Measurements from ENCODE around the gene RTN4.
"Not testable (repeated sequence)": the region's sequence is repeated elsewhere in the genome, so short reads cannot be mapped to it uniquely, and the experiment has no call there.

The RTN4 gene

GRCh38 chr2:55050100-55050994 is at the start of gene RTN4:
Gene RTN4 (minus strand): TSS chr2:55050451. CDS start chr2:55050300, 151 bp downstream.
- DNase-seq (ENCODE audit: low spot score), result peak; percentile 98

- no peak for DNase-seq (ENCODE audit: low spot score)
These were observed 49.2 kb upstream of the RTN4 start for GRCh38 chr2:55099493-55099877.

GRCh38 chr2:55097461-55098410 is 47.5 kb upstream of the RTN4 start:
- DNase-seq (ENCODE audit: low spot score), result no peak

- DNase-seq (ENCODE audit: low spot score), result no peak
These were observed 46.8 kb upstream of the RTN4 start for GRCh38 chr2:55097082-55097460.

- no peak for DNase-seq (ENCODE audit: low spot score)
These were observed 46.3 kb upstream of the RTN4 start for GRCh38 chr2:55096586-55096985.

GRCh38 chr2:55093381-55093780 is 43.1 kb upstream of the RTN4 start:
- DNase-seq (ENCODE audit: low spot score), result no peak

GRCh38 chr2:55092439-55092838 is 42.2 kb upstream of the RTN4 start:
- DNase-seq (ENCODE audit: low spot score), result peak; percentile 36

- DNase-seq (ENCODE audit: low spot score), result not testable (repeated sequence)
These were observed 41.4 kb upstream of the RTN4 start for GRCh38 chr2:55091681-55092080.

- no peak for DNase-seq (ENCODE audit: low spot score)
These were observed 40.5 kb upstream of the RTN4 start for GRCh38 chr2:55090702-55091101.

GRCh38 chr2:55089726-55090125 is 39.5 kb upstream of the RTN4 start:
- no peak for DNase-seq (ENCODE audit: low spot score)

GRCh38 chr2:55088400-55088799 is 38.1 kb upstream of the RTN4 start:
- DNase-seq (ENCODE audit: low spot score), result no peak

GRCh38 chr2:55087936-55088335 is 37.7 kb upstream of the RTN4 start:
- DNase-seq (ENCODE audit: low spot score), result no peak

- no peak for DNase-seq (ENCODE audit: low spot score)
These were observed 37.2 kb upstream of the RTN4 start for GRCh38 chr2:55087501-55087900.

GRCh38 chr2:55085113-55086040 is 35.1 kb upstream of the RTN4 start:
- no peak for DNase-seq (ENCODE audit: low spot score)

- no peak for DNase-seq (ENCODE audit: low spot score)
These were observed 34.4 kb upstream of the RTN4 start for GRCh38 chr2:55084641-55085040.

GRCh38 chr2:55080204-55080738 is 30.0 kb upstream of the RTN4 start:
- no peak for DNase-seq (ENCODE audit: low spot score)

GRCh38 chr2:55078956-55079355 is 28.7 kb upstream of the RTN4 start:
- no peak for DNase-seq (ENCODE audit: low spot score)

GRCh38 chr2:55076721-55077120 is 26.5 kb upstream of the RTN4 start:
- no peak for DNase-seq (ENCODE audit: low spot score)

- DNase-seq (ENCODE audit: low spot score), result not testable (repeated sequence)
These were observed 25.8 kb upstream of the RTN4 start for GRCh38 chr2:55076019-55076418.

- no peak for DNase-seq (ENCODE audit: low spot score)
These were observed 23.0 kb upstream of the RTN4 start for GRCh38 chr2:55073000-55073983.

All from LoVo (cell line).